Activated CD4-positive, CD25-positive, alpha-beta regulatory T cell treated with anti-CD3 and anti-CD28 coated beads, Interleukin-2, amount 50 U/mL, for 16 hours (primary cell): ENCODE measurements around the gene ZIC1.

Source experiments
- DNase-seq: peaks from one replicate; pipeline ENCODE4 v3.0.0-alpha.2; 2020; ENCODE audit warnings: low read depth, low spot score

ZIC1 gene

GRCh38 chr3:147410116-147410525 is 956 bp downstream of the ZIC1 start:
- DNase-seq: no peak

- no peak for DNase-seq
Observed at GRCh38 chr3:147410526-147411237, 1.5 kb downstream of the ZIC1 start.

GRCh38 chr3:147411238-147411814 is 2.2 kb downstream of the ZIC1 start:
- DNase-seq: no peak

- no peak for DNase-seq
Observed at GRCh38 chr3:147411815-147412241, 2.7 kb downstream of the ZIC1 start.

GRCh38 chr3:147412261-147412916 is 3.2 kb downstream of the ZIC1 start:
- DNase-seq: no peak

GRCh38 chr3:147412917-147413685 is 3.9 kb downstream of the ZIC1 start:
- no peak for DNase-seq

- no peak for DNase-seq
Observed at GRCh38 chr3:147413686-147414389, 4.7 kb downstream of the ZIC1 start.

GRCh38 chr3:147414390-147415138 is 5.4 kb downstream of the ZIC1 start:
- DNase-seq: no peak

GRCh38 chr3:147415286-147415685 is 6.1 kb downstream of the ZIC1 start:
- DNase-seq: no peak

GRCh38 chr3:147415874-147416273 is 6.7 kb downstream of the ZIC1 start:
- no peak for DNase-seq

GRCh38 chr3:147416931-147417330 is 7.8 kb downstream of the ZIC1 start:
- no peak for DNase-seq

GRCh38 chr3:147417551-147418295 is 8.6 kb downstream of the ZIC1 start:
- no peak for DNase-seq

GRCh38 chr3:147418371-147418781 is 9.2 kb downstream of the ZIC1 start:
- no peak for DNase-seq

- DNase-seq: no peak
Observed at GRCh38 chr3:147418808-147419701, 9.9 kb downstream of the ZIC1 start.

- DNase-seq: no peak
Observed at GRCh38 chr3:147419781-147420224, 10.6 kb downstream of the ZIC1 start.

GRCh38 chr3:147420353-147421183 is 11.4 kb downstream of the ZIC1 start:
- DNase-seq: no peak

- DNase-seq: no peak
Observed at GRCh38 chr3:147421184-147421912, 12.2 kb downstream of the ZIC1 start.
